Adrenal gland (tissue), 5 donors: Measurements from ENCODE around the gene THBD.

Source experiments
- CTCF ChIP-seq, 6 experiments: fragments of 450-650 bp in 4 of 6; fragments of 200-600 bp in 2 of 6; sonication (generic) in 1 of 6; IDR thresholded peaks; 1 replicate in 5 of 6; 2 replicates in 1 of 6; pipeline versions ENCODE4 v1.5.1 to v1.8.0; 2016 to 2021; ENCODE audit warnings: antibody characterized with exemption in 6 of 6, mild to moderate bottlenecking in 2 of 6, moderate library complexity in 1 of 6
- POLR2A ChIP-seq, 2 donors: fragments of 450-650 bp; IDR thresholded peaks; one replicate each; pipeline ENCODE4 v1.6.1; 2017; ENCODE audit warnings: antibody characterized with exemption in 2 of 2, mild to moderate bottlenecking in 2 of 2, moderate library complexity in 1 of 2
- donor health status: DM: no; HTN: no; CAD: no.

- TF ChIP-seq CTCF (IDR thresholded peaks at IDR 0.05) (no peak), POLR2A (IDR thresholded peaks at IDR 0.05) (no peak)
These were observed 29.5 kb upstream of the THBD start for GRCh38 chr20:23079016-23079351.
